WERI-Rb-1 (cell line): ENCODE results near the gene MRPL2.

ENCODE experiments used
- DNase-seq: peaks from one replicate; pipeline ENCODE4 v3.0.0-alpha.2; 2020
- H3K27ac ChIP-seq: fragments of 250-450 bp; sonication (Bioruptor Pico); 2 replicates; pipeline ENCODE4 v1.5.1; 2020; ENCODE audit warnings: mild to moderate bottlenecking, moderate library complexity
- H3K27me3 ChIP-seq: fragments of 250-450 bp; sonication (Bioruptor Pico); 2 replicates; pipeline ENCODE4 v1.5.1; 2021; ENCODE audit warnings: mild to moderate bottlenecking, low read depth, moderate library complexity; ENCODE audit not compliant: insufficient read depth, severe bottlenecking
- H3K36me3 ChIP-seq: fragments of 250-450 bp; sonication (Bioruptor Pico); 2 replicates; pipeline ENCODE4 v1.5.1; 2020; ENCODE audit warnings: mild to moderate bottlenecking, moderate library complexity
- H3K4me3 ChIP-seq: 2 replicates; pipeline ENCODE4 v1.5.1; 2011; ENCODE audit warnings: low read depth, mild to moderate bottlenecking, control low read depth, low read length
- H3K9me3 ChIP-seq: fragments of 250-450 bp; sonication (Bioruptor Pico); 2 replicates; pipeline ENCODE4 v1.5.1; 2021; ENCODE audit warnings: mild to moderate bottlenecking, moderate library complexity; ENCODE audit not compliant: severe bottlenecking
- TF ChIP-seq, protein P1 (sequence below): IDR thresholded peaks from 2 replicates; pipeline ENCODE4 v1.5.1; 2011; ENCODE audit warnings: low read depth, mild to moderate bottlenecking, control low read depth, inconsistent platforms, low read length

Gene MRPL2

DNA sequence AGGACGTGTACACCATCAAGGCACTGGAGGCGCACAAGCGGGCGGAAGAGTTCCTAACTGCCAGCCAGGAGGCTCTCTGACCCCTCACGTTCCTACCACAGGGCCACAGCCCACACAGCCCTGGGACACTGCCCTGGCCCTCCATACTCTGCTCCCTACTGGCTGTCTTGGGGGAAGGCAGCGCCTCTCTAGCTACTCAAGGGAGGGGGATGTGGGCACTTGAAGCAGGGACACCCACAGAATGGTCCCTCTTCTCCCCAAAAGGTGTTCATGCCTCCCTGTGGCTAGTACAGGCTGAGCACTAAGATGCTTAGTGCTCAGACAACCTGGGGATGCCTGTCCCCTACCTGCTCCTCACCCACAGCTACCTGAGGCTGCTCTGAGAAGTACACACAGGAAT lies 48.0 kb downstream of the MRPL2 start:
- TF ChIP-seq, protein P1, sequence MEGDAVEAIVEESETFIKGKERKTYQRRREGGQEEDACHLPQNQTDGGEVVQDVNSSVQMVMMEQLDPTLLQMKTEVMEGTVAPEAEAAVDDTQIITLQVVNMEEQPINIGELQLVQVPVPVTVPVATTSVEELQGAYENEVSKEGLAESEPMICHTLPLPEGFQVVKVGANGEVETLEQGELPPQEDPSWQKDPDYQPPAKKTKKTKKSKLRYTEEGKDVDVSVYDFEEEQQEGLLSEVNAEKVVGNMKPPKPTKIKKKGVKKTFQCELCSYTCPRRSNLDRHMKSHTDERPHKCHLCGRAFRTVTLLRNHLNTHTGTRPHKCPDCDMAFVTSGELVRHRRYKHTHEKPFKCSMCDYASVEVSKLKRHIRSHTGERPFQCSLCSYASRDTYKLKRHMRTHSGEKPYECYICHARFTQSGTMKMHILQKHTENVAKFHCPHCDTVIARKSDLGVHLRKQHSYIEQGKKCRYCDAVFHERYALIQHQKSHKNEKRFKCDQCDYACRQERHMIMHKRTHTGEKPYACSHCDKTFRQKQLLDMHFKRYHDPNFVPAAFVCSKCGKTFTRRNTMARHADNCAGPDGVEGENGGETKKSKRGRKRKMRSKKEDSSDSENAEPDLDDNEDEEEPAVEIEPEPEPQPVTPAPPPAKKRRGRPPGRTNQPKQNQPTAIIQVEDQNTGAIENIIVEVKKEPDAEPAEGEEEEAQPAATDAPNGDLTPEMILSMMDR: peak; percentile 55
- H3K9me3 ChIP-seq: no peaks in the 10 kb centered on the region
- DNase-seq: peak; percentile 45
- no peak overlapping the region for H3K4me3 ChIP-seq
- H3K27me3 ChIP-seq: no peaks in the 10 kb centered on the region
- H3K36me3 ChIP-seq: peaks cover 72% of the 10 kb centered on the region
- H3K27ac ChIP-seq: no peak overlapping the region

DNA sequence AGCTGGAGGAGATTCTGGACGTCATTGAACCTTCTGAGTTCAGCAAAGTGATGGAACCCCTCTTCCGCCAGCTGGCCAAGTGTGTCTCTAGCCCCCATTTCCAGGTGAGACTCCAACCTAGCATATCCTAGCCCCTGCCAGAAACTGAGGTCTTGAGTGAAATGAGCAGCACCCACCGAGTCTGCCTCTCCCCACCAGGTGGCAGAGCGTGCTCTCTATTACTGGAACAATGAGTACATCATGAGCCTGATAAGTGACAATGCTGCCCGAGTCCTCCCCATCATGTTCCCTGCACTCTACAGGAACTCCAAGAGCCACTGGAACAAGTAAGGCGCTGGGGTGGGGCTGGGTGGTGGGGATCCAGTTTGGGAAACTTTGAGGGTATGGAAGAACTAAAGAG lies 50.1 kb downstream of the MRPL2 start:
- peak; percentile 81 for DNase-seq
- Histone ChIP-seq H3K27ac (no peak overlapping the region), H3K9me3 (no peaks in the 10 kb centered on the region), H3K4me3 (no peak overlapping the region), H3K27me3 (no peaks in the 10 kb centered on the region), H3K36me3 (peaks cover 80% of the 10 kb centered on the region)
- TF ChIP-seq, protein P1: peak; percentile 91

GRCh38 chr6:43007126-43007525 lies 52.1 kb downstream of the MRPL2 start:
- Histone ChIP-seq H3K4me3 (no peak overlapping the region), H3K36me3 (peaks cover 79% of the 10 kb centered on the region), H3K9me3 (no peaks in the 10 kb centered on the region), H3K27ac (no peak overlapping the region), H3K27me3 (no peaks in the 10 kb centered on the region)
- DNase-seq: no peak
- TF ChIP-seq, protein P1: no peak

GRCh38 chr6:43006251-43006650 lies 53.0 kb downstream of the MRPL2 start:
- no peak for DNase-seq
- TF ChIP-seq, protein P1: no peak
- no peaks in the 10 kb centered on the region for H3K9me3 ChIP-seq
- H3K27me3 ChIP-seq: no peaks in the 10 kb centered on the region
- peaks cover 75% of the 10 kb centered on the region for H3K36me3 ChIP-seq
- H3K27ac ChIP-seq: no peak overlapping the region
- H3K4me3 ChIP-seq: no peak overlapping the region

GRCh38 chr6:43005844-43006243 lies 53.4 kb downstream of the MRPL2 start:
- H3K9me3 ChIP-seq: no peaks in the 10 kb centered on the region
- no peak overlapping the region for H3K27ac ChIP-seq
- no peak overlapping the region for H3K4me3 ChIP-seq
- no peak for DNase-seq
- no peaks in the 10 kb centered on the region for H3K27me3 ChIP-seq
- TF ChIP-seq, protein P1: no peak
- peaks cover 74% of the 10 kb centered on the region for H3K36me3 ChIP-seq
